HEK293 (cell line): ENCODE data around the gene MLLT6.

Experiments used
- CTCF ChIA-PET: fragments of 350-600 bp; formaldehyde crosslinking; extraction: SDS; loops from one replicate; lab custom pipeline; 2021; ENCODE audit warnings: antibody characterized with exemption; lab: Yijun Ruan, JAX
- POLR2A ChIA-PET: fragments of 300-600 bp; formaldehyde crosslinking; extraction: SDS; loops from one replicate; lab custom pipeline; 2020; ENCODE audit warnings: antibody characterized with exemption, inconsistent platforms; lab: Yijun Ruan, JAX
- H3K27ac ChIP-seq: fragments of 200-500 bp; sonication (Bioruptor generic); 2 replicates; pipeline ENCODE4 v1.5.1; 2014; ENCODE audit warnings: low read depth, low read length, control low read depth, inconsistent platforms; ENCODE audit errors: extremely low read depth
- H3K36me3 ChIP-seq, 2 experiments: fragments of 200-500 bp in 1 of 2; sonication (Bioruptor generic) in 1 of 2; 1 replicate in 1 of 2; 2 replicates in 1 of 2; pipeline ENCODE4 v1.5.1; 2014 to 2017; ENCODE audit warnings: inconsistent platforms in 2 of 2, low read length in 2 of 2; ENCODE audit not compliant: control insufficient read depth in 2 of 2, insufficient read depth in 1 of 2
- H3K4me1 ChIP-seq: fragments of 200-500 bp; sonication (Bioruptor generic); 2 replicates; pipeline ENCODE4 v1.5.1; 2014; ENCODE audit warnings: mild to moderate bottlenecking, low read length, inconsistent platforms; ENCODE audit not compliant: control insufficient read depth, insufficient read depth
- H3K4me3 ChIP-seq: 2 replicates; pipeline ENCODE4 v1.5.1; 2011; ENCODE audit warnings: low read depth, mild to moderate bottlenecking, control low read depth, low read length, moderate library complexity
- H3K9me3 ChIP-seq: fragments of 200-500 bp; sonication (Bioruptor generic); 2 replicates; pipeline ENCODE4 v1.5.1; 2014; ENCODE audit warnings: low read depth, low read length, inconsistent platforms; ENCODE audit not compliant: control insufficient read depth, insufficient read depth
- CTCF ChIP-seq: fragments of 450-650 bp; formaldehyde crosslinking; IDR thresholded peaks from 2 replicates; pipeline ENCODE4 v1.5.1; 2016; ENCODE audit warnings: missing biosample characterization, missing genetic modification characterization
- GLI2 ChIP-seq: fragments of 450-650 bp; formaldehyde crosslinking; IDR thresholded peaks from 2 replicates; pipeline ENCODE4; 2017; ENCODE audit warnings: missing biosample characterization, missing genetic modification characterization, low read depth, borderline replicate concordance
- GLIS1 ChIP-seq: fragments of 450-650 bp; formaldehyde crosslinking; IDR thresholded peaks from 2 replicates; pipeline ENCODE4 v1.5.1; 2016; ENCODE audit warnings: missing biosample characterization, missing genetic modification characterization
- GLIS2 ChIP-seq: fragments of 450-650 bp; formaldehyde crosslinking; IDR thresholded peaks from 2 replicates; pipeline ENCODE4 v1.5.1; 2016; ENCODE audit warnings: missing biosample characterization, missing genetic modification characterization
- KLF1 ChIP-seq: fragments of 450-650 bp; formaldehyde crosslinking; IDR thresholded peaks from 2 replicates; pipeline ENCODE4 v1.5.1; 2016; ENCODE audit warnings: missing biosample characterization, missing genetic modification characterization
- SP7 ChIP-seq: fragments of 450-650 bp; formaldehyde crosslinking; IDR thresholded peaks from 2 replicates; pipeline ENCODE4 v1.5.1; 2016; ENCODE audit warnings: missing biosample characterization, missing genetic modification characterization
- ZBTB10 ChIP-seq: fragments of 450-650 bp; formaldehyde crosslinking; IDR thresholded peaks from 2 replicates; pipeline ENCODE4 v1.5.1; 2016; ENCODE audit warnings: missing biosample characterization, missing genetic modification characterization
- ZBTB48 ChIP-seq: fragments of 450-650 bp; formaldehyde crosslinking; IDR thresholded peaks from 2 replicates; pipeline ENCODE4 v1.5.1; 2016; ENCODE audit warnings: missing biosample characterization, missing genetic modification characterization
- ZNF354C ChIP-seq: fragments of 450-650 bp; formaldehyde crosslinking; IDR thresholded peaks from 2 replicates; pipeline ENCODE4 v1.5.1; 2016; ENCODE audit warnings: missing biosample characterization, missing genetic modification characterization, low read depth, borderline replicate concordance
- ZNF76 ChIP-seq: fragments of 450-650 bp; formaldehyde crosslinking; IDR thresholded peaks from 2 replicates; pipeline ENCODE4; 2016; ENCODE audit warnings: low read depth, missing biosample characterization, missing genetic modification characterization, borderline replicate concordance
- TF ChIP-seq, protein P1 (sequence below): fragments of 450-650 bp; formaldehyde crosslinking; IDR thresholded peaks from 2 replicates; pipeline ENCODE4 v1.5.0; 2017; ENCODE audit warnings: missing biosample characterization, missing genetic modification characterization, borderline replicate concordance
- TF ChIP-seq, protein P2 (sequence below): fragments of 450-650 bp; formaldehyde crosslinking; IDR thresholded peaks from 2 replicates; pipeline ENCODE4 v1.5.1; 2016; ENCODE audit warnings: missing biosample characterization, missing genetic modification characterization

The MLLT6 gene

DNA sequence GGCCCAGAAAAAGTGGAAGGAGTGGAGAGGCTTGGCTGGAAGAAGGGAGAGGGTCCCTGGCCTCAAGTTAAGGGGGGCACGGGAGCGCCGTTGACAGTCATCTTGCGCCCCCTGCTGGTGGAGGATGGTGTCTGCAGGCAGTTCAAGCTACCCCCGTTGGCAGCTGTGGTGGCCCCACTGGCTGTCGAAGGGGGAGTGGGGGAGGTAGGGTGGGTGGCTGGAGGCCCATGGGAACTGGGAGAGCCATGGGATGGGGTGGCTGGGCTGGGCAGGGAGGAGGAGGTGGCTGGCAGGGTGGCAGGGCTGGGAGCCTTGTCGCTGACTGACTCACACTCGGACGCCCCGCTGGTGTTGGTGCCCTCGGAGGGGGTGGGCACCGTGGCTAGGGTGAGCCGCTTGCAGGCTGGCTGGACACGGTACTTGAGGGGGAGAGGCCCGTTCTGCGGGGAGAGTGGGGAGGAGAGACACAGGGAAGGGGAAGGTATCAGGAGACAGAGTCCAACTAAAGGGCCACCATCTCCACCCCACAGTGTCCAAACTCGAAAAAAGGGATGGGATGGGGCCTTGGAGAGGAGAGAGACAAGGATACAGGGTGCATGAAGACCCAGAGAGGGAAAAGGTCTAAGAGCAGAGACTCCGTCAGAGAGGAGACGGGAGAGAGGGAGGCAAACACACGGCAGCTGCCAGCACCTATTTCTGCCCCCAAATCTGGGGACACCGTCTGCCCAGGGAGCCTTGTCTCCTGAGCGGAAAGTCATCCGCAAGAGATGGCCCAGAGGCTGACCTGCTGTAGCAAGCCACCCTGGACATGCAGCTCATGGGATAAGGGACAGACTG lies 30.3 kb downstream of the MLLT6 start (continued):
- peak; percentile 92 for TF ChIP-seq CTCF (tag by site-specific recombination)
- TF ChIP-seq, protein P1, sequence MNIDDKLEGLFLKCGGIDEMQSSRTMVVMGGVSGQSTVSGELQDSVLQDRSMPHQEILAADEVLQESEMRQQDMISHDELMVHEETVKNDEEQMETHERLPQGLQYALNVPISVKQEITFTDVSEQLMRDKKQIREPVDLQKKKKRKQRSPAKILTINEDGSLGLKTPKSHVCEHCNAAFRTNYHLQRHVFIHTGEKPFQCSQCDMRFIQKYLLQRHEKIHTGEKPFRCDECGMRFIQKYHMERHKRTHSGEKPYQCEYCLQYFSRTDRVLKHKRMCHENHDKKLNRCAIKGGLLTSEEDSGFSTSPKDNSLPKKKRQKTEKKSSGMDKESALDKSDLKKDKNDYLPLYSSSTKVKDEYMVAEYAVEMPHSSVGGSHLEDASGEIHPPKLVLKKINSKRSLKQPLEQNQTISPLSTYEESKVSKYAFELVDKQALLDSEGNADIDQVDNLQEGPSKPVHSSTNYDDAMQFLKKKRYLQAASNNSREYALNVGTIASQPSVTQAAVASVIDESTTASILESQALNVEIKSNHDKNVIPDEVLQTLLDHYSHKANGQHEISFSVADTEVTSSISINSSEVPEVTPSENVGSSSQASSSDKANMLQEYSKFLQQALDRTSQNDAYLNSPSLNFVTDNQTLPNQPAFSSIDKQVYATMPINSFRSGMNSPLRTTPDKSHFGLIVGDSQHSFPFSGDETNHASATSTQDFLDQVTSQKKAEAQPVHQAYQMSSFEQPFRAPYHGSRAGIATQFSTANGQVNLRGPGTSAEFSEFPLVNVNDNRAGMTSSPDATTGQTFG (tag by site-specific recombination), result no peak
- TF ChIP-seq, protein P2, sequence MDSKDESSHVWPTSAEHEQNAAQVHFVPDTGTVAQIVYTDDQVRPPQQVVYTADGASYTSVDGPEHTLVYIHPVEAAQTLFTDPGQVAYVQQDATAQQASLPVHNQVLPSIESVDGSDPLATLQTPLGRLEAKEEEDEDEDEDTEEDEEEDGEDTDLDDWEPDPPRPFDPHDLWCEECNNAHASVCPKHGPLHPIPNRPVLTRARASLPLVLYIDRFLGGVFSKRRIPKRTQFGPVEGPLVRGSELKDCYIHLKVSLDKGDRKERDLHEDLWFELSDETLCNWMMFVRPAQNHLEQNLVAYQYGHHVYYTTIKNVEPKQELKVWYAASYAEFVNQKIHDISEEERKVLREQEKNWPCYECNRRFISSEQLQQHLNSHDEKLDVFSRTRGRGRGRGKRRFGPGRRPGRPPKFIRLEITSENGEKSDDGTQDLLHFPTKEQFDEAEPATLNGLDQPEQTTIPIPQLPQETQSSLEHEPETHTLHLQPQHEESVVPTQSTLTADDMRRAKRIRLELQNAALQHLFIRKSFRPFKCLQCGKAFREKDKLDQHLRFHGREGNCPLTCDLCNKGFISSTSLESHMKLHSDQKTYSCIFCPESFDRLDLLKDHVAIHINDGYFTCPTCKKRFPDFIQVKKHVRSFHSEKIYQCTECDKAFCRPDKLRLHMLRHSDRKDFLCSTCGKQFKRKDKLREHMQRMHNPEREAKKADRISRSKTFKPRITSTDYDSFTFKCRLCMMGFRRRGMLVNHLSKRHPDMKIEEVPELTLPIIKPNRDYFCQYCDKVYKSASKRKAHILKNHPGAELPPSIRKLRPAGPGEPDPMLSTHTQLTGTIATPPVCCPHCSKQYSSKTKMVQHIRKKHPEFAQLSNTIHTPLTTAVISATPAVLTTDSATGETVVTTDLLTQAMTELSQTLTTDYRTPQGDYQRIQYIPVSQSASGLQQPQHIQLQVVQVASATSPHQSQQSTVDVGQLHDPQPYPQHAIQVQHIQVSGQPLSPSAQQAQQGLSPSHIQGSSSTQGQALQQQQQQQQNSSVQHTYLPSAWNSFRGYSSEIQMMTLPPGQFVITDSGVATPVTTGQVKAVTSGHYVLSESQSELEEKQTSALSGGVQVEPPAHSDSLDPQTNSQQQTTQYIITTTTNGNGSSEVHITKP (tag by site-specific recombination), result peak; percentile 45
- TF ChIP-seq ZNF354C, result no peak
- TF ChIP-seq ZBTB10 (tag by site-specific recombination), result peak; percentile 85
- TF ChIP-seq SP7 (tag by site-specific recombination), result 0 out of 2 replicates have a peak, but pooled peaks have one; percentile 33
- TF ChIP-seq GLIS1, result peak; percentile 50
- TF ChIP-seq GLI2, result no peak
- TF ChIP-seq GLIS2 (tag by site-specific recombination), result peak; percentile 97
- peak; percentile 57; the same call in 1 of the 2 replicates for TF ChIP-seq ZBTB48 (tag by site-specific recombination)

- Histone ChIP-seq H3K36me3 (peaks cover 13 to 68% of the 10 kb centered on the region in 2 experiments; a peak in 2 of 3 replicates), H3K9me3 (no peaks in the 10 kb centered on the region), H3K4me3 (no peak overlapping the region), H3K27ac (no peak overlapping the region)
- ChIA-PET POLR2A (interaction anchor here (0.6 kb wide), 1 partner anchor 56 kb away, joined by 3 read pairs; no protein-coding TSS in a partner anchor), CTCF (interaction anchor here (0.6 to 3.2 kb wide), 3 partner anchors 11 to 74 kb away, joined by 3 to 15 read pairs (median 3); no protein-coding TSS in a partner anchor)
- TF ChIP-seq KLF1 (tag by site-specific recombination) (peak; percentile 81), ZNF76 (tag by site-specific recombination) (no peak)
- TF ChIP-seq, protein P2 (tag by site-specific recombination), result peak; percentile 28
- TF ChIP-seq, all 188 proteins: peak for 2
- peaks cover 9% of the 10 kb centered on the region for H3K4me1 ChIP-seq
These were observed 33.1 kb downstream of the MLLT6 start for GRCh38 chr17:38738007-38738662.
